Urinary bladder (tissue), 4 donors: Measurements from ENCODE around the gene SOX9. TPM values are rescaled to one million over a fixed set of nuclear protein-coding genes. Genes with fewer than 3 reads are reported as not detected.
A peak's percentile ranks its signal among the peaks of the same experiment; 100 is the strongest.

Experiments used
- DNase-seq: peaks from one replicate; pipeline ENCODE4 v3.0.0-alpha.2; 2015; ENCODE audit errors: extremely low spot score
- H3K27ac ChIP-seq: one replicate; pipeline ENCODE4 v1.5.1; 2013; ENCODE audit warnings: low read depth, mild to moderate bottlenecking, moderate library complexity
- H3K36me3 ChIP-seq: one replicate; pipeline ENCODE4 v1.6.1; 2013; ENCODE audit warnings: mild to moderate bottlenecking, moderate library complexity; ENCODE audit not compliant: insufficient read depth
- H3K4me1 ChIP-seq: one replicate; pipeline ENCODE4 v1.6.1; 2013; ENCODE audit warnings: mild to moderate bottlenecking, moderate library complexity; ENCODE audit not compliant: insufficient read depth
- H3K4me3 ChIP-seq: one replicate; pipeline ENCODE4 v1.5.1; 2013; ENCODE audit warnings: low read depth, low read length
- WGBS: extraction: QIAGEN DNeasy Blood & Tissue Kit; methylation state at CpG from one replicate; pipeline ENCODE4 v1.1.7; 2013; 5-methylcytosine and 5-hydroxymethylcytosine counted together
- polyA plus RNA-seq: library from polyadenylated mRNA; stranded (reverse); fragments of 200-250 nt; gene quantifications from one replicate; pipeline ENCODE4 v1.2.3, GENCODE V29; 2013
- total RNA-seq: library from RNA; depleted of rRNA; stranded (reverse); fragments of >200 nt; gene quantifications from one replicate; pipeline ENCODE4 v1.2.3, GENCODE V29; 2014
- donor health status: healthy with polysubstance abuse.
- donor health status: healthy.

SOX9 gene
- total RNA-seq (3.2 TPM), polyA plus RNA-seq (1.8 TPM)

GRCh38 chr17:72120642-72121163, at the start of gene SOX9:
Gene SOX9 (plus strand): TSS chr17:72121020. CDS start chr17:72121392, 372 bp downstream.
- peak; percentile 79 for DNase-seq
- WGBS, result under 1% methylated on average over 27 of the region's 27 CpGs
- Histone ChIP-seq H3K27ac (no peak within 1 kb of the TSS), H3K4me3 (peak within 1 kb of the TSS; percentile 19), H3K4me1 (no peaks in the 10 kb centered on the region), H3K36me3 (no peaks in the 10 kb centered on the region)

DNA sequence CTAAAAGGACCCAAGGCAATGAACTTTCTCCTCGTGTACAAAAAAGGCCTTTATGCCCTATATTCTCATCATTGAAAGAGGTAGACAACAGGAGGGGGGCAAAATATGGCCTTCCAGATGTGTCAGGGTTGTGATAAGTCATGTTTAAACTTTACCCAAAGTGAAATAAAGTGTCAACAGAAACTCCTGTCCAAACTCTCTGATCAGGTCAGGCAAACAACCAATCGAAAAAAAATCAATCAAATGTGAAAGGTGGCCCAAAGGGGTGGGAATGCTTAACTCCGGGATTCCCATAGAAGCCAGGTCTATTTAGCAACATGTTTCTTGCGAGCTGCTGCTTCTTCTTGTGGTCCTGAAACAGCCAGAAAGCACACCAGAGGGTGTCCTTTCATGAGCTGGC, 49.5 kb upstream of the SOX9 start:
- H3K4me3 ChIP-seq, result no peak overlapping the region
- H3K4me1 ChIP-seq, result no peaks in the 10 kb centered on the region
- 70% methylated on average over 4 of the region's 4 CpGs for WGBS
- no peaks in the 10 kb centered on the region for H3K36me3 ChIP-seq
- no peak overlapping the region for H3K27ac ChIP-seq
- no peak for DNase-seq

DNA sequence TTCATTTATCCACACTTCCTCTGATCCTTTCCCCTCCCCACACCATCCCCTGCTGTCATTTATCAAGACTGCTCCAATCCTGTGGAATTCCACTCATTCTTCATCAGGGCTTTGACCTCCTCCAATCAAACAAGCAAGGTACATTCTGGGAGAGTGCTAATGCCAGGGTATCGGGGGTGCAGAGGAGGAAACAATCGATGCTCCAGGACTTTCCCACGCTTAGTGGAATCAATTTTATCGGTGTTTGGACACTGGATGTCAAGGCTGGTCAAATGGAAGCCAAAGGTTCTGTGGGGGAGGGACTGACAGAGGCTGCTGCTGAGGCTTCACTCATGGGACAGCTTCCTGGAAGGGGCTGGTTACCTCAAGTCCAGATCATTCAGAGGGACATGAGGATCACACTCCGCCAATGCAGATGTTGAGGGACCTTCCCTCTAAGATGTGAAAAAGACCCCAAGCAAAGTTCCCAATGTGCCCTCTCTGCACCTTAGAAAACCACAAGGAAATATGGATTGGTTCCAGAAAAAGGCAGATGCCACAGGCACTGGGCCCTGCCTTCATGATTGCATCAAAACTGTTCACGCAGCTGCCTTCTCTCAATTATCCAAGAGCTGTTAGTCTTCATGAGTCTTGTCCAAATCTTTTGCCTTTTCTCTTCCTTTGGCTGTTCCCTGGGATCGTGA, 44.7 kb upstream of the SOX9 start:
- 63% methylated on average over 7 of the region's 7 CpGs for WGBS
- Histone ChIP-seq H3K36me3 (no peaks in the 10 kb centered on the region), H3K27ac (no peak overlapping the region), H3K4me1 (no peaks in the 10 kb centered on the region), H3K4me3 (no peak overlapping the region)
- no peak for DNase-seq

DNA sequence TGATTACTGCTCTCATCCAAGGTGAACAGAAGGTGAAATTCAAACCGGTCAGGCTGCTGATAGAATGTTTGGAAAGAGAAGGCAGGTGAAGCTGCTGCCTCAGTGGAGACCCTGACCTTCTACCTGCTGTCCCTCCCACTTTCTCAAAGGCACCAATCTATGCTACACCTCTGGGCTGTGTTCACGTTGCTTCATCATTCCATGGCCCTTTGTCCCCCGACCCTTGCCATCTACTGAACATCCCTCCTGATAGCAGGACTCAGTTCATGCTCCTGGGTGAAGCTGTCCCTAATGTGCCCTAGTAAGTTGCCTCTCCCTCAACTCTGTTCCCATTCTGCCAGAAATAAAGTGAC, 44.2 kb upstream of the SOX9 start:
- no peak overlapping the region for H3K4me3 ChIP-seq
- H3K4me1 ChIP-seq, result no peaks in the 10 kb centered on the region
- no peak for DNase-seq
- WGBS, result 87% methylated on average over 3 of the region's 3 CpGs
- H3K36me3 ChIP-seq, result no peaks in the 10 kb centered on the region
- no peak overlapping the region for H3K27ac ChIP-seq

- H3K36me3 ChIP-seq, result no peaks in the 10 kb centered on the region
- DNase-seq, result no peak
- H3K4me1 ChIP-seq, result no peaks in the 10 kb centered on the region
- 61% methylated on average over 4 of the region's 4 CpGs for WGBS
- H3K4me3 ChIP-seq, result no peak overlapping the region
- H3K27ac ChIP-seq, result no peak overlapping the region
Measured at GRCh38 chr17:72077326-72077960, 43.4 kb upstream of the SOX9 start.

GRCh38 chr17:72079700-72080099, 41.1 kb upstream of the SOX9 start:
- Histone ChIP-seq H3K27ac (no peak overlapping the region), H3K4me1 (no peaks in the 10 kb centered on the region), H3K36me3 (no peaks in the 10 kb centered on the region), H3K4me3 (no peak overlapping the region)
- WGBS, result 72% methylated on average over 3 of the region's 3 CpGs
- DNase-seq, result no peak

GRCh38 chr17:72087876-72088275, 32.9 kb upstream of the SOX9 start:
- H3K4me1 ChIP-seq, result no peaks in the 10 kb centered on the region
- no peaks in the 10 kb centered on the region for H3K36me3 ChIP-seq
- 73% methylated on average over 1 of the region's 1 CpG for WGBS
- DNase-seq, result no peak
- H3K4me3 ChIP-seq, result no peak overlapping the region
- no peak overlapping the region for H3K27ac ChIP-seq

GRCh38 chr17:72089453-72089987, 31.3 kb upstream of the SOX9 start:
- no peak for DNase-seq
- 76% methylated on average over 7 of the region's 7 CpGs for WGBS
- H3K4me1 ChIP-seq, result no peaks in the 10 kb centered on the region
- H3K36me3 ChIP-seq, result no peaks in the 10 kb centered on the region
- H3K27ac ChIP-seq, result no peak overlapping the region
- H3K4me3 ChIP-seq, result no peak overlapping the region

DNA sequence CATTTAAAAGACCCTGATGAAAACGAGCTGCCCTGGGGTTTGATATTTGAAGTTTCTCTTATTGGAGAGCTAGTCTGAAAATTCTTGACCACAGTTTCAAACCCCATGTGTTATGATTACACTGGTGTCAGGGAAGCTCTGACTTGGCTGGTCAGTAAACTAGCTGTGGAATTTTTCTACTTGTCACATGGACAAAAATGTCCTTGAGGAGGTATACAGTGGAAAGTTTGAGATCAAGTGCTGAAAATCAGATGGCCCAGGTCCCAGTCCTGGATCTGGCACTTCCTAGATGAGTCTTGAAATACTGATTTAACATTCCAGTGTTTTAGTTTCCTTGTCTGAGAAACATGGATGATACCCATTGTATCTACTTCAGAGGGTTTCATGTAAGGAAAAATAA, 30.7 kb upstream of the SOX9 start:
- Histone ChIP-seq H3K36me3 (no peaks in the 10 kb centered on the region), H3K4me1 (no peaks in the 10 kb centered on the region), H3K4me3 (no peak overlapping the region), H3K27ac (no peak overlapping the region)
- DNase-seq, result no peak
- WGBS, result 26% methylated on average over 1 of the region's 1 CpG

DNA sequence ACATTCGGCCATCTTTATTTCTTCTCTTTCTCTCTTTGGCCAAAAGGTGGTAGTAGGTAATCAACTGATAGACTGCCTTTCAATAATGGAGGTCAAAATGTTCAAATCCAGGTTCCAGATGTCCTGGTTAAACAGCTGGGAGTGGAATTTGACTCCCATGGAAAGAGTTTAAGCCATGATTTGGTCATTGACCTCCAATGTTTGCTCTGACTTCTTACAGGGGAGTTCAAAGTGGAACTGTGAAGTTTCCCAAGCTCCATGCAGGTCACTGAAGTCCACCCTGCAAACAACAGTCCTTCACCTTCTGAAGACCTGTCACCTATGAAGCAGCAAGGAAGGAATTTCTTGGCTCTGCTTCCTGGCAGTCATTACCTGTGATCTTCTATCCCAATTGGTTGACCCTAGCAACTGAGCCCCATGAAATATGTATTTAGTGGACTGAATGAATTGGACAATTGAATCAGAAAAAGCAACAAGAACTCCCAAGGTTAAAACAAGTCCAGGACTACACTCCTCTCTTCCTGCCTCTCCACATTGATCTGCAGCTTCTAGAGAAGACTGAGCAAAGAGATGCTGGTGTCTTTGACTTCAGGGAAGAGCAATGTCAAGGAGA, 28.0 kb upstream of the SOX9 start:
- no peaks in the 10 kb centered on the region for H3K4me1 ChIP-seq
- H3K27ac ChIP-seq, result no peak overlapping the region
- DNase-seq, result no peak
- WGBS, result 85% methylated on average over 1 of the region's 1 CpG
- H3K36me3 ChIP-seq, result no peaks in the 10 kb centered on the region
- H3K4me3 ChIP-seq, result no peak overlapping the region

GRCh38 chr17:72093707-72094106, 27.1 kb upstream of the SOX9 start:
- no peak overlapping the region for H3K27ac ChIP-seq
- H3K4me1 ChIP-seq, result no peaks in the 10 kb centered on the region
- no peaks in the 10 kb centered on the region for H3K36me3 ChIP-seq
- 73% methylated on average over 3 of the region's 3 CpGs for WGBS
- no peak overlapping the region for H3K4me3 ChIP-seq
- no peak for DNase-seq

GRCh38 chr17:72095316-72095715, 25.5 kb upstream of the SOX9 start:
- H3K4me1 ChIP-seq, result no peaks in the 10 kb centered on the region
- WGBS, result 78% methylated on average over 4 of the region's 4 CpGs
- no peak overlapping the region for H3K4me3 ChIP-seq
- DNase-seq, result no peak
- no peaks in the 10 kb centered on the region for H3K36me3 ChIP-seq
- no peak overlapping the region for H3K27ac ChIP-seq

- Histone ChIP-seq H3K4me3 (no peak overlapping the region), H3K27ac (no peak overlapping the region), H3K4me1 (no peaks in the 10 kb centered on the region), H3K36me3 (no peaks in the 10 kb centered on the region)
- WGBS, result 82% methylated on average over 10 of the region's 10 CpGs
- DNase-seq, result no peak
Measured at GRCh38 chr17:72097144-72097543, 23.7 kb upstream of the SOX9 start.

- Histone ChIP-seq H3K4me1 (no peaks in the 10 kb centered on the region), H3K36me3 (no peaks in the 10 kb centered on the region), H3K4me3 (no peak overlapping the region), H3K27ac (no peak overlapping the region)
- 79% methylated on average over 4 of the region's 4 CpGs for WGBS
- DNase-seq, result no peak
Measured at GRCh38 chr17:72099919-72100318, 20.9 kb upstream of the SOX9 start.
